Bone marrow (tissue), 2 donors: ENCODE results near the gene SHCBP1L.
"Not testable (repeated sequence)": the region's sequence is repeated elsewhere in the genome, so short reads cannot be mapped to it uniquely, and the experiment has no call there.

Source experiments
- DNase-seq, 2 donors: peaks; one replicate each; lab custom pipeline; 2025; lab: John Stamatoyannopoulos, UW

Gene SHCBP1L

GRCh38 chr1:182965096-182965495, 12.1 kb upstream of the SHCBP1L start:
- DNase-seq = no peak

DNA sequence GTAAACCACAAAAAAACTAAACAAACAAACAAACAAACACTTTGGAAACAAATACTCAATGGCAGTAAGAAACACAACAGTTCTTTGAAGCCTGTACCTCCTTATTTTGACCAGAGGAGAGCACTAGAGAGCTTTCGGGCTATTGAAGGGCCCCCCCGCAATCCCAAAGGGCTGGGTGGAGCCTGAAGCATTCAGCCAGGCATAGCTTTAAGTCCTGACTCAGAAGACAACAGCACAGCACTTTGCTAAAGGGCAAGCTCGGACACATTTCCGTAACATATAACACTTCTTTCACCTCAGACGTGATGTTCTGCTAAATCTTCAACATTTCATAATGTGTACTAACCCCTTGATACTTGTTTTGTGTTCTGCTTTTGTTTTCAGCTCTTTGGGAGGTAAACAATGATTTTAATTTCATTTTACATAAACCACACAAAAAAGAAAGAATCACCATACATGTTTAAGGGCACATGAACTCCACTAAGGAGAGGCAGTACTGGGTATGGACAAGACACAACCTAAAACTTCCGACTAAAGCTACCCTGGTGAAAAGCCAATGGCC, 9.7 kb upstream of the SHCBP1L start:
- DNase-seq = peak in 1 of 2 donors; percentile 29

- DNase-seq = no peak
Observed at GRCh38 chr1:182960046-182960445, 7.1 kb upstream of the SHCBP1L start.

DNA sequence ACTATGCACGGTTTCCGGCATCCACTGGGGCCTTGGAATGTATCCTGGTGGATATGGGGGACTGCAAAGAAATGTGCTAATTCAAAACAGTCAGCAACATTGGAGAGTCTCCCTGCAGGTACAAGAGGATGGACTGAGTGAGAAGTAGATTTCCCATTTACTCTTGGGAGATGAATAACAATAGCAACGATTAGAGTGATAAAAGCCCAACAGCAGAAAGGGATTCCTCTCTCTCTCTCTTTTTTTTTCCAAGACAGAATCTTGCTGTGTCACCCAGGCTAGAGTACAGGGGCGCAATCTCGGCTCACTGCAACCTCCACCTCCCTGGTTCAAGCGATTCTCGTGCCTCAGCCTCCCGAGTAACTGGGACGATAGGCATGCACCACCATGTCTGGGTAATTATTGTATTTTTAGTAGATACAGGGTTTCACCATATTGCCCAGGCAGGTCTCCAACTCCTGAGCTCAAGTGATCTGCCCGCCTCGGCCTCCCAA, 5.0 kb upstream of the SHCBP1L start:
- no peak for DNase-seq

GRCh38 chr1:182956708-182957365, 3.9 kb upstream of the SHCBP1L start:
- no peak for DNase-seq

DNA sequence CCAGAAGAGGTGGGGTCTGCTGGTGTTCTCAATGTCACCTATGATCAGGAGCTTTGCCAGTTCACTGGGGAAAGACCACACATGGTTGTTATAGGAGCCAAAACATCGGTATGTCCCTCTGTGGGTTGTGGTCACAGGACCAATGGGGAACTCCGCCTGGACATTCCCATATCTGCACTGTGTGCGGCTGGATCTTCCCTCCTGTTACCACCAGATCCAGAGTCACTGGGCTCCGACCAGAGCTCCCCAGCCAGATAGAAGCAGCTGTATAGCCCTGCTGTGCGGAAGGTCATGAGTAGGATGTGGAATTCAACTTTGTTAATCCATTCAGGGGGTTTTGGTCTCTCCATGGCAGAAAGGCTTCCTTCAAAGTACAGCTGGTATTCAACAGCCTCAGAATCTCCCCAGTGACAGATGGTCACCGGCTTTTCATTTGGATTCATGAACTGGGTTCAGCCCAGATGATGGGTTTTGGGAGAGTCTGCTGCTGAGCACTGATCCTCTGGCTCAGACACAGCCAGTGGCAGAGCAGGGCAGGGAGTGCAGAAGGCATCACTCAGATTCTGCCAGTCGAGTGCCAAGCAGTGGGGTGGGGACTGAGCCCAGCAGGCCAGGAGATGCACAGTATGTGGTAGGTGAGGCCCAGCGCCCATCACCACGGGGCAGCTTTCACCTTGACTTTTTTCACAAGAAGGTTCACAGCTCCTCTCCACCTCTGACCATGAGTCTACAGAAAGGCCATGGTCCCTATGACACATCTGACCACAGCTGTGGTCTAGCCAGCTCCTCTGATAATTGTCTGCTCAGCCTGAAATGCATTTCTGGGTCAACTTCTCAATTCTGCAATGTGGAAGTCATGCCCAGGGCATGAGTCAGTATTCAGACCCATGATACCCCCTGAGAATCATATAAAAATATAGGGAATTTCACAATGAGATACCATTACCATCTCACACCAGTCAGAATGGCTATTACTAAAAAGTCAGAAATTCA, 2.9 kb upstream of the SHCBP1L start:
- DNase-seq = no peak

GRCh38 chr1:182953826-182954225, 860 bp upstream of the SHCBP1L start:
- no peak for DNase-seq

DNA sequence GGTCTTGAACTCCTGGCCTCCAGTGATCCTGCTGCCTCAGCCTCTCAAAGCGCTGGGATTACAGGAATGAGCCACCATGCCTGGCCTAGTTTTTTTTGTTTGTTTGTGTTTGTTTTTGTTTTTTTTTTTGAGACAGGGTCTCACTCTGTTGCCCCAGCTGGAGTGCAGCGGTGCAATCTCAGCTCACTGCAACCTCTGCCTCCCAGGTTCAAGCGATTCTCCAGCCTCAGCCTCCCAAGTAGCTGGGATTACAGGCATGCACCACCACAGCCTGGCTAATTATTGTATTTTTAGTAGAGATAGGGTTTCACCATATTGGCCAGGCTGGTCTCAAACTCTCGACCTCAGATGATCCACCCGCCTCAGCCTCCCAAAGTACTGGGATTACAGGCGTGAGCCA, 9.6 kb downstream of the SHCBP1L start:
- not testable (repeated sequence) for DNase-seq

DNA sequence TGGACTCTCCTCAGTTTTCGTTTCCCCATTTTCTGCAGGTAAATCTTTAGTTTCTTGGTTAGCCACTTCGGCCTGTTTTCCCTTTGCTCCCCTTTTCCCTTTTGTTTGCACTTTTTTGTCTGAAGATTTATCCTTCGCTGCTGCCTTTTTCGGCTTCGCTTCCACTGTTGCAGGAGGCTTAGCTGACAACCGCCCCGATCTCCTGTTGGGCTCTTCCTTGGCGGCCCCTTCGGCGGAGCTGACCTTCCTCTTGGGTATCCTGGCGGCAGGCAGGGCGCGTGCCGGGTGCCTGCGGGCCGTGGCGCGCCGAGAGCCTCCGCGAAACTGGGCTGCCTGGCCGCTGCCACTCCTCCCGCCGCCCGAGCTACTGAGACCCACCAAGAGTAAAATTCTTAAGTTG, 10.8 kb downstream of the SHCBP1L start:
- not testable (repeated sequence) for DNase-seq

DNA sequence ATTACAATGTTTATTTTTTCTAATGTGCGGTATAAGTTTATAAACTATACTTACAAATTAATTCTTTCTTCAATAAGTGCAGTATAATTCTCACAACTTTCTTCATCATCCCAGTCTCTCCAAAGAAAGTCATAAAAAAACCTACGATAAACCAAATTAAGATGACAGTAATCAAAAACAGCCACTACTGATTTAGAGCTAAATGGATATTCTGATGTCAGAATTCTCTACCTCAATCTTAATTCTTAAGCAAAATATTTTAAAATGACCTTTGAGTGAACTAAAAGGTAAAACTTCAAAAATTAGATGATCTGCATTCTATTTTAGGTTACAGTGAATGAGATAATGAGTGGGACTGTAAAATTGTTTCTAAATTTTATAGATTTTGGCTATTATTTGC, 13.6 kb downstream of the SHCBP1L start:
- no peak for DNase-seq

DNA sequence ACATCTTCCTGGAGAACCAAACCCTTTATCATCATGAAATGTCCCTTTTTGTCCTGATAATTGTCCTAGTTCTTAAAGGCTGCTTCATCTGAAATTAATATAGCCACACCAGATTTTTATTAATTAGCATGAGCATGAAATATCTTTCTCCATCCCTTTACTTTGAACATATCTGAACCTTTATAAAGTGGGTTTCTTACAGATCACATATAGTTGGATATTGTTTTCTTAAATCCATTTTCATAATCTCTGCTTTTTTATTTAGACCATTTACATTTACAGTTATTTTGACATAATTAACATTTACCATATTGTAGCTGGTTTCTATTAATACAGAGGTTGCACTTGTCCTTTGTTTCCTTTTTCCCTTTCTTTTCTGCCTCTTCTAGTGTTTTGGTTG, 17.2 kb downstream of the SHCBP1L start:
- no peak for DNase-seq

DNA sequence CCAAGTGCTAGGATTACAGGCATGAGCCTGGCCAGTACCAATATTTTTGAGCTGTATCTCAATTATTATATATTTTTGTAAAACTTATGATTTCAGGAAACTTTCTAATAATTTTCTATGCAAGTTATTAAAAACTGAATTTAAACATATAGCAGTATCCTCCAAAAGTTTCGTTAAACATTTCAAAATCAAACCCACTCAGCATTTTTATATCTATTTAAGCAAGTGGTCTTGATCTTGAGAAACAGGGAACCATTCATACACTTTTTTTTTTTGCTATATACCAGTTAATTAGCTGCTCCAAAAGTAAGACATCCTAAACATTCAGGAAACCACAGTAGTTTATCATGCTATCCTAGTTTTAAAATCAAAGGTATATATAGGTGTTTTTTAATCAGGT, 22.0 kb downstream of the SHCBP1L start:
- no peak for DNase-seq

- DNase-seq = no peak
Observed at GRCh38 chr1:182927693-182928433, 25.1 kb downstream of the SHCBP1L start.

DNA sequence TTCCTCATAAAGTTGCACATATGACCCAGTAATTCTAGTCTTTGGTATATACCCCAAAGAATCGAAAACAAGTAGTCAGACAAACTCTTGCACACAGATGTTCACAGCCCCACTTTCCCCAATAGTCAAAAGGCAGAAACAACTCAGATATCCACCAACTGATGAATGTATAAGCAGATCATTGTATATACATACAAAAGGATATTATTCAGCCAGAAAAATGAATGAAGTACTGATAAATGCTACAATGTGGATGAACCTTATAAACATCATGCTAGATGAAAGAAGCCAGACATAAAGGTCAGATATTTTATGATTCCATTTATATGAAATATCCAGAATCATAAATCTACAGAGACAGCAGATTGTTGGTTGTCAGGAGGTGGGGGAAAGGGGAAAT, 27.3 kb downstream of the SHCBP1L start:
- no peak for DNase-seq

DNA sequence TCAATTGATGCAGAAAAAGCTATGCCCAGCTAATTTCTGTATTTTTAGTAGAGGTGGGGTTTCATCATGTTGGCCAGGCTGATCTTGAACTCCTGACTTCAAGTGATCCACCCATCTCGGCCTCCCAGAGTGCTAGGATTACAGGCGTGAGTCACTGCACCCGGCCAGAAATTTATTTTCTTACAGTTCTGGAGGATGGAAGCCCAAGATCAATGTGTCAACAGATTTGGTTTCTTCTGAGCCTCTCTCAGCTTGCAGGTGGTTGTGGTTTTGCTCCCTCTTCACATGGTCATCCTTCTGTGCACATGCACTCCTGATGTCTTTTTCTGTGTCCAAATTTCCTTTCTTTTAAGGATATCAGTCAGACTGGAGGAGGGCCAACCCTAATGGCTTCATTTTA, 35.6 kb downstream of the SHCBP1L start:
- no peak for DNase-seq

GRCh38 chr1:182913401-182913800, 39.6 kb downstream of the SHCBP1L start:
- DNase-seq = no peak

DNA sequence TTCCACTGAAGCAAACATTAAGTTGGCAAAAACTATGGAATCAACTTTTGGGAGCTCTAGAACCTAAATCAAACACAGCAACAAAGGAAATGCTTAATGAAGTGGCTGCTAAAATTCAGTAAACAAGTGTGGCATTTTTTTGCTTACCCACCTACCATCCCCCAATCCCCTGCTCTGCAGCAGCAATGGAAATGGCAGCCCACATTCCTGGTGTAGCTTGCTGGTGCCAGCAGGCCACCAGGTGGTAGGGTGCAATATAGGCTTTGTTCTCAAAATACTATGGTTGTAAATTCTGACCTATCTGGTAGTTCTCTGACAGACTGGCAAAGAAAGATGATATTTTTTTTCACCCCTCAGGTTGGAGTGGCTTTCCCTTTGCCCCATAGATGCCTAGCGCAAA, 42.8 kb downstream of the SHCBP1L start:
- DNase-seq = no peak

DNA sequence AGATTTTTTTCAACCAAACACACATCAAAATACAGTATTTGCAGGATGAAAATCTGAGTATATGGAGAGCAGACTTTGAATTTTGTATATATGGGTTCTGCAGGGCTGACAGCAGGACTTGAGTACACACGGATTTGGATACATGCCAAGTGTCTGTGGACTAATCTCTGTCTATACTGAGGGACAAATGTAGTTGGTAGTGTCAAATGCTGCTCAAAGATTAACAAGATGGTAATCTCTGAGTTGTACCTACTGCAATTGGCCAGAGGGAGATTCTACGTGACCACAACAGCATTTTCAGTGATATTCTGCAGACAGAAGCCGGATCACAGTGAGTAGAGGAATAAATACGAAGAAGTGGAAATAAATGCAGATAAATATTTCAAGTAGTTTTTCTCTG, 43.4 kb downstream of the SHCBP1L start:
- DNase-seq = no peak

DNA sequence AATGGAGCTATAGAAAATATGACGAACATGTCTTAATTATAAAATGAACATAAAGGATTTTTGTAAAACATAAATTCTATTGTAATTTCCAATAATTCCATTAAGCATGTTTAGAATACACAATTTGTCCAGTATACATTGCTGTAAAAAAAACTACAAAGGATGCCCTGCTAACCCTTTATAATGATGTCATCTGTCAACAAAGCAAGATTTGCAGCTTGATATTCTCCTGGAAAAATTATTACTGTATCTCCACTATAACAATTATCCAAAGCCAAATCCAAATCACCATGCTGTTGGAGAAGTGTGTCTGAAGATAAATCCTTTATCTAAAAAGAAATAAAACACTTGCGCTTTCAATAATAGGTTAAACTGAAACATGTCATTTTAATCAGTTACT, 47.6 kb downstream of the SHCBP1L start:
- DNase-seq = no peak

GRCh38 chr1:182901946-182902345, 51.0 kb downstream of the SHCBP1L start:
- not testable (repeated sequence) for DNase-seq

GRCh38 chr1:182897696-182898095, 55.3 kb downstream of the SHCBP1L start:
- DNase-seq = no peak
